KMS-11 (cell line): ENCODE measurements around the gene OR4D2.

Experiments used
- H2AFZ ChIP-seq: fragments of 200-600 bp; sonication (generic); 2 replicates; pipeline ENCODE4 v1.6.1; 2016; ENCODE audit warnings: antibody characterized with exemption, mixed run types, low read depth
- H3K27ac ChIP-seq: fragments of 200-600 bp; sonication (generic); 2 replicates; pipeline ENCODE4 v1.6.1; 2016; ENCODE audit warnings: mild to moderate bottlenecking, mixed run types
- H3K27me3 ChIP-seq: fragments of 200-600 bp; sonication (generic); 2 replicates; pipeline ENCODE4 v1.6.1; 2017; ENCODE audit warnings: mild to moderate bottlenecking, low read depth, mixed run types, moderate library complexity; ENCODE audit not compliant: insufficient read depth
- H3K36me3 ChIP-seq: fragments of 200-600 bp; sonication (generic); 2 replicates; pipeline ENCODE4 v1.6.1; 2017; ENCODE audit warnings: mild to moderate bottlenecking, mixed run types; ENCODE audit not compliant: insufficient read depth
- H3K4me1 ChIP-seq: fragments of 200-600 bp; sonication (generic); 2 replicates; pipeline ENCODE4 v1.6.1; 2016; ENCODE audit warnings: mild to moderate bottlenecking, low read depth, mixed run types; ENCODE audit not compliant: poor library complexity, severe bottlenecking
- H3K4me2 ChIP-seq: fragments of 200-600 bp; sonication (generic); 2 replicates; pipeline ENCODE4 v1.7.0; 2016; ENCODE audit warnings: mild to moderate bottlenecking, mixed run types
- H3K4me3 ChIP-seq: fragments of 200-600 bp; sonication (generic); IDR thresholded peaks from 2 replicates; pipeline ENCODE4 v1.6.1; 2017; ENCODE audit warnings: low read depth, low read length, mixed read lengths; ENCODE audit not compliant: insufficient read depth
- H3K79me2 ChIP-seq: fragments of 200-600 bp; sonication (generic); 2 replicates; pipeline ENCODE4 v1.6.1; 2016; ENCODE audit warnings: low read depth, mixed run types; ENCODE audit not compliant: insufficient read depth
- H3K9ac ChIP-seq: fragments of 200-600 bp; sonication (generic); 2 replicates; pipeline ENCODE4 v1.6.1; 2016; ENCODE audit warnings: mild to moderate bottlenecking, mixed run types
- H4K20me1 ChIP-seq: fragments of 200-600 bp; sonication (generic); 2 replicates; pipeline ENCODE4 v1.6.1; 2016; ENCODE audit warnings: mild to moderate bottlenecking, mixed run types; ENCODE audit not compliant: insufficient read depth
- TF ChIP-seq, protein P1 (sequence below): fragments of 200-600 bp; sonication (generic); conservative IDR thresholded peaks from 2 replicates; pipeline ENCODE4 v1.6.1; 2017; ENCODE audit warnings: low read depth, mild to moderate bottlenecking, antibody characterized with exemption, low read length, moderate library complexity, mixed read lengths

Gene OR4D2

DNA sequence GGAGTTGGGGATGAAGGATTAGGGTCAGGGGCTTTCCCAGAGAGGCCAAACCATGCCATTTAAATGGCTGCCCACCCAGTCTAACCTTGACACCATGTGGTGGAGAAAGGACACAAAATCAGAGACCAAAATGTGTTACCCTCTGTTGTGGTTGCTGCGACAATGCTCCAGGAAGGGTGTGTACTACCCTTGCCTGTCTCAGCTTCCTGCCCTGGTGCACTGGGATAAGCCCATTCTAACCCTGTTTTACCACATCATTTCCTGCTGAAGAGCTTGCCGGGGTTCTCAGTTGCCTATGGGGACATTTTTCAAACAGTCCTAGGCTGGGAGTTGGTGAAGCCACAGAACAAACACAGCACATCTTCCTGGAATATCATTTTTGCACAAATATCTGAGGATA, 13.7 kb upstream of the OR4D2 start:
- no peaks in the 10 kb centered on the region for H3K36me3 ChIP-seq
- TF ChIP-seq, protein P1, sequence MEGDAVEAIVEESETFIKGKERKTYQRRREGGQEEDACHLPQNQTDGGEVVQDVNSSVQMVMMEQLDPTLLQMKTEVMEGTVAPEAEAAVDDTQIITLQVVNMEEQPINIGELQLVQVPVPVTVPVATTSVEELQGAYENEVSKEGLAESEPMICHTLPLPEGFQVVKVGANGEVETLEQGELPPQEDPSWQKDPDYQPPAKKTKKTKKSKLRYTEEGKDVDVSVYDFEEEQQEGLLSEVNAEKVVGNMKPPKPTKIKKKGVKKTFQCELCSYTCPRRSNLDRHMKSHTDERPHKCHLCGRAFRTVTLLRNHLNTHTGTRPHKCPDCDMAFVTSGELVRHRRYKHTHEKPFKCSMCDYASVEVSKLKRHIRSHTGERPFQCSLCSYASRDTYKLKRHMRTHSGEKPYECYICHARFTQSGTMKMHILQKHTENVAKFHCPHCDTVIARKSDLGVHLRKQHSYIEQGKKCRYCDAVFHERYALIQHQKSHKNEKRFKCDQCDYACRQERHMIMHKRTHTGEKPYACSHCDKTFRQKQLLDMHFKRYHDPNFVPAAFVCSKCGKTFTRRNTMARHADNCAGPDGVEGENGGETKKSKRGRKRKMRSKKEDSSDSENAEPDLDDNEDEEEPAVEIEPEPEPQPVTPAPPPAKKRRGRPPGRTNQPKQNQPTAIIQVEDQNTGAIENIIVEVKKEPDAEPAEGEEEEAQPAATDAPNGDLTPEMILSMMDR, result no peak
- no peaks in the 10 kb centered on the region for H3K27me3 ChIP-seq
- H3K4me1 ChIP-seq, result no peaks in the 10 kb centered on the region
- H3K4me3 ChIP-seq, result no peak overlapping the region
- H4K20me1 ChIP-seq, result no peaks in the 10 kb centered on the region
- H3K4me2 ChIP-seq, result no peak overlapping the region
- no peaks in the 10 kb centered on the region for H3K79me2 ChIP-seq
- no peak overlapping the region for H3K9ac ChIP-seq
- H3K27ac ChIP-seq, result no peak overlapping the region
- H2AFZ ChIP-seq, result no peak overlapping the region

DNA sequence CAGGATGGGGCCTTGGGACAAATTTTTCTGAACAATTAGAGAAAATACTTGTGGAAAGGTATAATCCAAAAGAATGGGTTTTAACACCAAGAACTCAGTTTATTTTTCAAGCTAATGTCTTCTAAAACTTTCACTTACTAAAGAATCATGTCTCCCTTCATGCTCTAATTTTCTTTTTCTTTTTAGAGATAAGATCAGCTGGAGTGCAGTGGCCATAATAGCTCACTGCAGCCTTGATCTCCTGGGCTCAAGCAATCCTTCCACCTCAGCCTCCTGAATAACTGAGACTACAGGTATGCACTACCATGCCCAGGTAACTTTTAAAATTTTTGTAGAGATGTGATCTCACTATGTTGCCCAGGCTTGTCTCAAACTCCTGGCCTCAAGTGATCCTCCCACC, 13.1 kb upstream of the OR4D2 start:
- Histone ChIP-seq H3K4me3 (no peak overlapping the region), H3K27ac (no peak overlapping the region), H3K4me1 (no peaks in the 10 kb centered on the region), H2AFZ (no peak overlapping the region), H4K20me1 (no peaks in the 10 kb centered on the region), H3K27me3 (no peaks in the 10 kb centered on the region), H3K4me2 (no peak overlapping the region), H3K36me3 (no peaks in the 10 kb centered on the region), H3K79me2 (no peaks in the 10 kb centered on the region), H3K9ac (no peak overlapping the region)
- TF ChIP-seq, protein P1, result no peak

DNA sequence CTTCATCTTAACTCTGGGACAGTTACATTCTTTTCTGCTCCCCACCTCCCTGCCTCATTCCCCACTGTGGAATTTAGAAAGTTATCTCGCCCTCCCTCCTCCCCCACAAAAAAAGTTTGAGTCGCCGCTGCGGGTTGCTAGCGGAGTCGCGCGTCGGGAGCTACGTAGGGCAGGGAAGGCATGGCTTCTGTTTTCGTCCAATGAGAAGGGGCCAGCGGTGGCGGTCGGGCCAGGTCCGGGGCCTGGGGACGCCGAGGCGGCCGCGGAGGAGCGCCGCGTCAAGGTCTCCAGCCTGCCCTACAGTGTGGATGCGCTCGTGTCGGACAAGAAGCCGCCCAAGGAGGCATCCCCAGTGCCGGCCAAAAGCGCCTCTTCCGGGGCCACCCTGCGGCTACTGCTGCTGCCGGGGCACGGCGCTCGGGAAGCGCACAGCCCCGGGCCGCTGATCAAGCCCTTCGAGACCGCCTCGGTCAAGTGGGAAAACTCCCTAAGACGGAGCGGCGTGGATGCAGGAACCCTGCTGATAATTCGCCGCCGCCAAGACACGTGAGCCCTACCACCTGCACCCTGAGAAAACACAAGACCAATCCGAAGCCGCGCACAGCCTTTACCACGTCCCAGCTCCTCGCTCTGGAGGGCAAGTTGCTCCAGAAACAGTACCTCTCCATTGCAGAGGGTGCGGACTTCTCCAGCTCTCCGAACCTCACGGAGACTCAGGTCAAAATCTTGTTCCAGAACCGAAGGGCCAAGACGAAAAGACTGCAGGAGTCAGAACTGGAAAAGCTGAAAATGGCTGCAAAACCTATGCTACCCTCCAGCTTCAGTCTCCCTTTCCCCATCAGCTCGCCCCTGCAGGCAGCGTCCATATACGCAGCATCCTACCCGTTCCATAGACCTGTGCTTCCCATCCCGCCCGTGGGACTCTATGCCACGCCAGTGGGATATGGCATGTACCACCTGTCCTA, 9.7 kb upstream of the OR4D2 start:
- Histone ChIP-seq H3K4me3 (no peak overlapping the region), H3K27me3 (no peaks in the 10 kb centered on the region), H3K4me2 (no peak overlapping the region), H4K20me1 (no peaks in the 10 kb centered on the region), H3K79me2 (no peaks in the 10 kb centered on the region), H3K4me1 (no peaks in the 10 kb centered on the region), H3K27ac (no peak overlapping the region), H3K36me3 (no peaks in the 10 kb centered on the region), H3K9ac (no peak overlapping the region), H2AFZ (no peak overlapping the region)
- TF ChIP-seq, protein P1, result no peak

DNA sequence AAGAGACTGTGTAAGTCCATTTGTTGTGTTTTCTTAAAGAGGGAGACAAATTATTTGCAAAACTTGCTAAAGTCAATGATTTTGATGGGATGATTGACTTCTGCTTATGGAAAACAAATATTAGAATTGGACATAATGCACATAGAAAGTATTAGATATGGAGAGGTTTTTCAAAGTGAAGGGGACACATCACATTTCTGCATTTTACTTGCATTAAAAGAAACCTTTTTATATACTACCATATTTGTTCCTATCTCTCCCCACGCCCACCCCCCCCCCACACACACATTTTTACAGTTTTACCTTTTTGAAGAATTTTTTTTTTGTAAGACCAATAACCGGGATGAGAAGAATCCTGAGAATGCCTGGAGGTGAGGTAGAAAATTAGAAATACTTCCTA, 8.6 kb upstream of the OR4D2 start:
- H3K27me3 ChIP-seq, result no peaks in the 10 kb centered on the region
- no peak overlapping the region for H3K4me3 ChIP-seq
- no peaks in the 10 kb centered on the region for H4K20me1 ChIP-seq
- no peak overlapping the region for H2AFZ ChIP-seq
- H3K4me1 ChIP-seq, result no peaks in the 10 kb centered on the region
- no peaks in the 10 kb centered on the region for H3K79me2 ChIP-seq
- no peaks in the 10 kb centered on the region for H3K36me3 ChIP-seq
- no peak overlapping the region for H3K9ac ChIP-seq
- no peak overlapping the region for H3K27ac ChIP-seq
- TF ChIP-seq, protein P1, result no peak
- no peak overlapping the region for H3K4me2 ChIP-seq
